CD4-positive, CD25-positive, alpha-beta regulatory T cell (primary cell): ENCODE data around the gene SLC6A6. TPM values are rescaled to one million over a fixed set of nuclear protein-coding genes. Genes with fewer than 3 reads are reported as not detected.

ENCODE experiments used
- ATAC-seq, 2 donors: fragments of 150-1000 bp; cut with Tn5 transposase; one replicate each; pipeline ENCODE4 v1.10.0; 2021; ENCODE audit warnings: low read depth in 2 of 2, moderate number of reproducible peaks in 2 of 2, moderate library complexity in 1 of 2
- DNase-seq, 3 donors: peaks; one replicate each; pipeline versions ENCODE4 v3.0.0 to v3.0.0-alpha.2; 2012 to 2022; ENCODE audit warnings: mixed read lengths in 1 of 3
- H3K27ac ChIP-seq: one replicate; pipeline ENCODE4 v1.7.0; 2013; ENCODE audit warnings: mild to moderate bottlenecking, low read length; ENCODE audit not compliant: insufficient read depth, poor library complexity, severe bottlenecking
- H3K27me3 ChIP-seq: one replicate; pipeline ENCODE4 v1.7.0; 2013; ENCODE audit warnings: low read length; ENCODE audit not compliant: control insufficient read depth, insufficient read depth
- H3K36me3 ChIP-seq: one replicate; pipeline ENCODE4 v1.7.0; 2013; ENCODE audit warnings: mild to moderate bottlenecking, low read length, moderate library complexity; ENCODE audit not compliant: control insufficient read depth, insufficient read depth
- H3K4me1 ChIP-seq: 2 replicates; pipeline ENCODE4 v1.7.0; 2013; ENCODE audit warnings: mild to moderate bottlenecking, low read length; ENCODE audit not compliant: insufficient read depth, control insufficient read depth, poor library complexity, severe bottlenecking
- H3K4me3 ChIP-seq: one replicate; pipeline ENCODE4 v1.7.0; 2013; ENCODE audit warnings: low read depth, mild to moderate bottlenecking, low read length, moderate library complexity
- H3K9me3 ChIP-seq, 2 experiments: 1 replicate in 1 of 2; 2 replicates in 1 of 2; pipeline ENCODE4 v1.7.0; 2013; ENCODE audit warnings: low read length in 2 of 2, mild to moderate bottlenecking in 1 of 2, moderate library complexity in 1 of 2; ENCODE audit not compliant: control insufficient read depth in 2 of 2
- H3K27ac Mint-ChIP-seq, 3 donors: one replicate each; pipeline ENCODE4 v1.8.0; 2020 to 2022; ENCODE audit warnings: mild to moderate bottlenecking in 3 of 3, mixed read lengths in 3 of 3, moderate library complexity in 2 of 3
- H3K27me3 Mint-ChIP-seq: one replicate; pipeline ENCODE4 v1.8.0; 2022; ENCODE audit warnings: mild to moderate bottlenecking, mixed read lengths
- H3K36me3 Mint-ChIP-seq: one replicate; pipeline ENCODE4 v1.8.0; 2020; ENCODE audit warnings: mixed read lengths
- H3K4me1 Mint-ChIP-seq, 4 donors: one replicate each; pipeline ENCODE4 v1.8.0; 2020 to 2022; ENCODE audit warnings: mixed read lengths in 4 of 4, mild to moderate bottlenecking in 1 of 4
- H3K4me3 Mint-ChIP-seq, 4 donors: one replicate each; pipeline ENCODE4 v1.8.0; 2020 to 2022; ENCODE audit warnings: mild to moderate bottlenecking in 4 of 4, mixed read lengths in 4 of 4, moderate library complexity in 3 of 4
- H3K9me3 Mint-ChIP-seq, 7 donors: one replicate each; pipeline ENCODE4 v1.8.0; 2020 to 2022; ENCODE audit warnings: mixed read lengths in 7 of 7, mild to moderate bottlenecking in 3 of 7, moderate library complexity in 2 of 7
- polyA plus RNA-seq, 4 donors: library from polyadenylated mRNA; unstranded; fragments of 300-500 nt; fragmentation: Illumina TruSeq; gene quantifications; one replicate each; pipeline ENCODE4 v1.2.3, GENCODE V29; 2021
- total RNA-seq: library from RNA; stranded (reverse); gene quantifications from one replicate; pipeline ENCODE4 v1.2.3, GENCODE V29; 2022

Gene SLC6A6
- total and polyA plus RNA-seq, 5 donors from 2014 or later, result 6.9 to 73.3 (median 9.1) TPM

DNA sequence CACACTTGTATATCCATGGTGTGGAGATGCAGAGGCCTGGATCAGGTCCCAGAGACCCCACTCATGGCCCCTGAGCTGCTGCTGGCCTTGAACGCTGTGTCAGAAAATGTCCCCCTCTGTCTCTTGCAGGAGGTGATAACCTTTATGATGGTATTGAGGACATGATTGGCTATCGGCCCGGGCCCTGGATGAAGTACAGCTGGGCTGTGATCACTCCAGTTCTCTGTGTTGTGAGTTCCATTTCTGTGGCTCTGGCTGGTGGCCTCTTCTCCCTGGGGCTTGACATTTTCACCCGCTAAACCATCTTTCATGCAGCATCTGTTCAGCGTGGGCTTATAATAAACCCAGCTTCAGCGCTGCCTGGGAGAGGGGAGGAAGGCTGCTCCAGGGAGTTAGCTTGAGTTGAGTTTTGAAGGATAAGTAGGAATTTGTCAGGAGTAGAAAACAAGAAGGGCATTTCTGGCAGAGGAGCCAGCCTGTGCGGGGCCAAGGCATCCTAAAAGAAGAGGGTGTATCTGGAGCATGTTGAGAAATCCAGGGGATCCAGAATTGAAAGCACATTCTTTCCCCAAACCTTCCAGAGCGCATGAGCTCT, 76.6 kb downstream of the SLC6A6 start:
- H3K27me3 Mint-ChIP-seq, result no peaks in the 10 kb centered on the region
- no peaks in the 10 kb centered on the region for H3K27me3 ChIP-seq
- no peak for ATAC-seq
- H3K36me3 Mint-ChIP-seq, result peaks cover 40% of the 10 kb centered on the region
- no peak overlapping the region for H3K4me3 ChIP-seq
- H3K4me3 Mint-ChIP-seq, result no peak overlapping the region
- no peak overlapping the region for H3K27ac ChIP-seq
- H3K27ac Mint-ChIP-seq, result peak overlapping the region in 2 of 3 donors; percentile 55 to 68
- no peaks in the 10 kb centered on the region for H3K9me3 Mint-ChIP-seq
- no peaks in the 10 kb centered on the region for H3K4me1 ChIP-seq
- peaks cover 0 to 4% (median 0%) of the 10 kb centered on the region in 4 donors for H3K4me1 Mint-ChIP-seq
- DNase-seq, result no peak
- no peaks in the 10 kb centered on the region for H3K9me3 ChIP-seq
- peaks cover 92% of the 10 kb centered on the region for H3K36me3 ChIP-seq

DNA sequence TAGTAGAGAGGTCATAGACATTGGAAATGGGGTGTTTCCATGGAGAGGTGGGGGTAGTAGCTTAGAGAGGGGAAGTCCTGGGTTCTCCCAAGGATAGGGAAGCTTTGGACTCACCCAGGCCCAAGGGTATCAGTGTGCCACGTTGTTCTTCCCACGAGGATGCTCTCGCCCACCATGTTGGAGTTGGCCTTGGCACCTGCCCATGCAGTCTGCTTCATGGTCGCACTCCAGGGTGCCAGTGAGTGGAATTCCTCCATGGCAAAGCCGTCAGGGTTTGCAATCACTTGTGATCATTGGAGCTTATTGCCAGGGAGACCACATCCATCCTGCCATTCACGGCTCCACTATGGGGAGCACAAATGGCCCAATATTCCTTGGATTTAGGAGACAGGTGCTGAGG, 77.2 kb downstream of the SLC6A6 start:
- H3K36me3 Mint-ChIP-seq, result peaks cover 41% of the 10 kb centered on the region
- no peak for ATAC-seq
- Histone ChIP-seq H3K4me3 (no peak overlapping the region), H3K9me3 (no peaks in the 10 kb centered on the region), H3K36me3 (peaks cover 92% of the 10 kb centered on the region), H3K4me1 (no peaks in the 10 kb centered on the region), H3K27ac (no peak overlapping the region), H3K27me3 (no peaks in the 10 kb centered on the region)
- H3K4me3 Mint-ChIP-seq, result no peak overlapping the region
- no peak for DNase-seq
- H3K27me3 Mint-ChIP-seq, result no peaks in the 10 kb centered on the region
- H3K4me1 Mint-ChIP-seq, result peaks cover 0 to 4% (median 0%) of the 10 kb centered on the region in 4 donors
- peak overlapping the region in 2 of 3 donors; percentile 55 to 68 for H3K27ac Mint-ChIP-seq
- no peaks in the 10 kb centered on the region for H3K9me3 Mint-ChIP-seq

DNA sequence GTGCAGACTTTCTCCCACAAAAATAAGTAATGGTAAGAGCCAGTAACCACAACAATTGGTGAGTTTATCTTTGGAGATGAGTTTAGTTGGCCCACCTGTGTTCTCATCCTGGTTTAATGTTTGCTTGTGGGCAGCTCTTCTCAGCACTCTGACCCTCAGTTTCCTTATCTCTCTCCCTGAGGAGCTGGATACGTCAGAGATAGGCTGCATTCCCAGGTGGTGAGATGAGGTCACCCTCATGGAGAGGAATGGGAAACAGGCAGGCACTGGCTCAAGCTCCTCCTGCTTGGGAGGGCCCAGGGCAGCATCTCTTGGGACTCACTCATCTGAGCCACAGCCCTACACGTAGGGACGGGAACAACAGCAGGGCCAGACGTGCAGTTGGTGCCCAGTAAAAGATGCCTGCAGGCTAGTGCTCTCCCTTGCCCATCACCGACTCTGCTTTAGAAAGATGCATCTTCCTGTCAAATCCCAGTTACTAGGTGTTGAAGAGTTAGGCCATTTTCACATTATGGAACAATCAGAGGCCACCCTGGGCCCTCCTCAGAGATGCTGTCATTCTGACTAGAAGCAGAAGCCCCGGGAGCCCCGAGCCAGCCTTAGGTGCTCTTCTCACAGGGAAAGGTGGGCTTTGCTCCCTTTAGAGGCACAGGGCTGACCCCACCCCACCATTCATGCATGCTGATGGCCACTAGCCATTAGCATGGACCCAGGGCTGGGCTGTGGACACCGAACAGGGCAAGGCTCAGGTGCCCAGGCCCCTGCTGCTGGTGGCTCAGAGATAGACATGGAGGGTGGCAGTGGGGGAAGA, 78.0 kb downstream of the SLC6A6 start:
- H3K27me3 Mint-ChIP-seq, result no peaks in the 10 kb centered on the region
- Histone ChIP-seq H3K27me3 (no peaks in the 10 kb centered on the region), H3K4me3 (no peak overlapping the region), H3K4me1 (no peaks in the 10 kb centered on the region), H3K27ac (no peak overlapping the region), H3K36me3 (peaks cover 93% of the 10 kb centered on the region), H3K9me3 (no peaks in the 10 kb centered on the region)
- H3K9me3 Mint-ChIP-seq, result no peaks in the 10 kb centered on the region
- H3K4me3 Mint-ChIP-seq, result no peak overlapping the region
- ATAC-seq (no peak), DNase-seq (no peak)
- H3K4me1 Mint-ChIP-seq, result peaks cover 0 to 4% (median 0%) of the 10 kb centered on the region in 4 donors
- H3K36me3 Mint-ChIP-seq, result peaks cover 46% of the 10 kb centered on the region
- peak overlapping the region in 1 of 3 donors; percentile 79 for H3K27ac Mint-ChIP-seq

DNA sequence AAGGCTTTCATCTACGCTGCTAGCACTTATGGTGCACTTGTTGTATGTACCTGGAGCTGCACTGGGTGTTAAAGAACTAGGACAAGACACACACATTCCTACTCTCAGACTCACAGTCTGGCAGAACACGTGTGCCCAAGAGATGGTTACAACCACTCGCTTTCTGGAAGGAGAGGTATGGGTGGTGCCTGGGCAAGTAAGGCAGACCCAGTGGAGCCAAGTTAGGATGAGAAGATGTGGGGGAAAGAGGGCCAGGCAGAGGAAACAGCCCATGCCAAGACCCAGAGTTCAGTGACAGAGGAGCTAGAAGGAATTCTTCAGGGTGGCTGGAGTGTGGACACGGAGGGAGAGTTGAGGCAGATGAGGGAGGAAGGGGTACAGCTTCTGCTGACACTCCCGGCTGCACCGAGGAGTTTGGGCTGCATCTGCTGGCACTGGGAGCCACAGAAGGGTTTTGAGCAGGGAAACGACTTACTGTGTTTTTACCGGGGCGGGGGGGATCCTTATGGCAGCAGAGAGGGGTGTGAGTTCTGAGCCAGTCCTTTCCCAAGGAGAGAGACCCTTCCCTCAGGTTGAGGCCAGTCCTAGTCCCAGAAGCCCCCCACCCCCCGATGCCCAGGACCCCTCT, 78.7 kb downstream of the SLC6A6 start:
- Histone ChIP-seq H3K27me3 (no peaks in the 10 kb centered on the region), H3K27ac (no peak overlapping the region), H3K4me3 (no peak overlapping the region), H3K9me3 (no peaks in the 10 kb centered on the region), H3K36me3 (peaks cover 97% of the 10 kb centered on the region), H3K4me1 (no peaks in the 10 kb centered on the region)
- DNase-seq, result no peak
- peaks cover 0 to 4% (median 0%) of the 10 kb centered on the region in 4 donors for H3K4me1 Mint-ChIP-seq
- no peaks in the 10 kb centered on the region for H3K27me3 Mint-ChIP-seq
- no peak for ATAC-seq
- peaks cover 50% of the 10 kb centered on the region for H3K36me3 Mint-ChIP-seq
- H3K27ac Mint-ChIP-seq, result peak overlapping the region in 2 of 3 donors; percentile 60 to 79
- no peaks in the 10 kb centered on the region for H3K9me3 Mint-ChIP-seq
- no peak overlapping the region for H3K4me3 Mint-ChIP-seq

DNA sequence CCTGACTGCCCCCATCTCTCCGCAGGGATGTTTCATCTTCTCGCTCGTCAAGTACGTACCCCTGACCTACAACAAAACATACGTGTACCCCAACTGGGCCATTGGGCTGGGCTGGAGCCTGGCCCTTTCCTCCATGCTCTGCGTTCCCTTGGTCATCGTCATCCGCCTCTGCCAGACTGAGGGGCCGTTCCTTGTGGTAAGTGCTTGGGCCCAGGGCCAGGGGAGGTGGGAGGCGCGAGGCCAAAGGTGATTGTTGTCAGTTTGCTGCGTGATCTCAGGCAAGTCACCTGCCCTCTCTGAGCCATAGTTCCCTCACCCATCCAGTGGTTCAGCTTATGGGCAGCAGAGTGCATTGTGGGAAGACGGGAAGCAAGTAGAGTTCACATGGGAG, 79.2 kb downstream of the SLC6A6 start:
- Mint-ChIP-seq H3K36me3 (peaks cover 52% of the 10 kb centered on the region), H3K4me1 (peaks cover 0 to 4% (median 0%) of the 10 kb centered on the region in 4 donors), H3K27ac (no peak overlapping the region), H3K27me3 (no peaks in the 10 kb centered on the region), H3K4me3 (no peak overlapping the region), H3K9me3 (no peaks in the 10 kb centered on the region)
- Histone ChIP-seq H3K4me1 (no peaks in the 10 kb centered on the region), H3K36me3 (peaks cover 97% of the 10 kb centered on the region), H3K9me3 (no peaks in the 10 kb centered on the region), H3K27me3 (no peaks in the 10 kb centered on the region), H3K4me3 (no peak overlapping the region), H3K27ac (no peak overlapping the region)
- ATAC-seq (no peak), DNase-seq (no peak)

DNA sequence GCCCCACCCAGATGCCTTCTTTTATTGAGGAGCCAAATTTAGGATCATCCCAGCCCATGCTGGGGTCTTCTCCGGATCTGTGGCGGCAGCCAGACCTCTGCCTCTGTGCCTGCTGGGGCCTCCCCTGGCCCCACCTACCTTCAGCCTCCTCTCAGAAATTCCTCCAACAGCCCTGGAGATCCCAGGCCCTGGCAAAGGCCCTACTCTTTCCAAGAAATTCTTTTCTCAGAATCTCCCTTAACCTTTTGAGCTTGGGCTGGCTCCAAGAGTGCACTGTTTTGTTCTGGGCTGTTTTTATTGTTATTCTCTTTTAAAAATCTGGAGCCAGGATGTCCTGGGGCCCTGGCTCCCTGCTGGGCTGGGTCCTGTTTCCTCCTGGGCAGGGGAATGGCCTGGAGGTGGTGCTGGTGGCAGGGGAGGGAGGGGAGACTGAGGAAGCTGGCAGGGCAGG, 79.9 kb downstream of the SLC6A6 start:
- H3K36me3 Mint-ChIP-seq, result peaks cover 57% of the 10 kb centered on the region
- H3K4me3 Mint-ChIP-seq, result no peak overlapping the region
- DNase-seq (no peak), ATAC-seq (no peak)
- no peaks in the 10 kb centered on the region for H3K9me3 ChIP-seq
- no peaks in the 10 kb centered on the region for H3K27me3 ChIP-seq
- H3K27ac ChIP-seq, result no peak overlapping the region
- no peaks in the 10 kb centered on the region for H3K4me1 ChIP-seq
- H3K36me3 ChIP-seq, result peaks cover 97% of the 10 kb centered on the region
- no peaks in the 10 kb centered on the region for H3K9me3 Mint-ChIP-seq
- no peaks in the 10 kb centered on the region for H3K27me3 Mint-ChIP-seq
- no peak overlapping the region for H3K4me3 ChIP-seq
- H3K27ac Mint-ChIP-seq, result no peak overlapping the region
- H3K4me1 Mint-ChIP-seq, result peaks cover 0 to 4% (median 0%) of the 10 kb centered on the region in 4 donors

DNA sequence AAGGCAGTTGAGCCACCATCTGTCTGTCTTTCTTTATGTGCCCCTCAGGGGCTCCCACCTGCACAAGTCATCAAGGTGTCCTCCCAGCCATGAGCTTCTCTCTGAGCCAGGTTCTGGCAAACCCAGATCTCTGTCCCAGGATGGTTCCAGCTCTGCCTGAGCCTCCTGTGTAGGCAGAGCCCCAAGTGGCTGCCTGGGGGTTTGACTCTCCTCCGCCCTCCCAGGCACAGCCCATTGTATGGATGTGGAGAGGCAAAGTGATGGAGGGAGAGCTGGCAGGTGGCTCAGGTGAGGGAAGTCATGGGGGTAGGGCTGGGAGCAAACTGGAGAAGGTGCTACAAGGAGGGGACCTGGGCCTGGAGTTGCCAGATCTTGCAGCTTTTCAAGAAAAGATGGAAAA, 80.9 kb downstream of the SLC6A6 start:
- no peaks in the 10 kb centered on the region for H3K9me3 ChIP-seq
- H3K36me3 Mint-ChIP-seq, result peaks cover 57% of the 10 kb centered on the region
- no peak for DNase-seq
- H3K27ac ChIP-seq, result no peak overlapping the region
- peaks cover 93% of the 10 kb centered on the region for H3K36me3 ChIP-seq
- H3K27me3 ChIP-seq, result no peaks in the 10 kb centered on the region
- H3K27me3 Mint-ChIP-seq, result no peaks in the 10 kb centered on the region
- no peaks in the 10 kb centered on the region for H3K4me1 ChIP-seq
- no peaks in the 10 kb centered on the region for H3K9me3 Mint-ChIP-seq
- ATAC-seq, result no peak
- H3K4me1 Mint-ChIP-seq, result peaks cover 0 to 3% (median 0%) of the 10 kb centered on the region in 4 donors
- H3K4me3 ChIP-seq, result no peak overlapping the region
- peak overlapping the region in 2 of 3 donors; percentile 54 to 71 for H3K27ac Mint-ChIP-seq
- H3K4me3 Mint-ChIP-seq, result no peak overlapping the region
